ENCODE results near the gene TMEM229B. TPM values are rescaled to one million over a fixed set of nuclear protein-coding genes. Genes with fewer than 3 reads are reported as not detected.

Gene TMEM229B
- total RNA-seq, 1 experiment from 2014 or later: 0.71 TPM

DNA sequence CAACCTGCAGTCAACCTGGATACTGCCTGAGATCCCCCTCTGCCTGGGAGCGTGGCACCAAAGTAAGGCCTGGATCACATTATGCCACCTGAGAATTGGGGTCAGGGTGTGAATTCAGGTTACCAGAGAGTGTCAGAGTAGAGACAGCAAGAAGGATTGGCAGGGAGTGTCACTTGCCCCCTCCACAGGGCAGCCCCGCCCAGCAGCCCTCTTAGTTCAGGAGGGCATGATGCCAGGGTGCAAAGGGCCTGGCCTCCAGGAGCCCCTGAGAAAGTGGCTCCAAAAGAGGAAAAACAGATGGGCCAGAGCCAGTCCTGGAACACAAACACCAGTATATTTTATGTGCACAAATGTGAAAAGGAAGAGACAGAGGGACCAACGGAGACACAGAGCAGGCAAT is 18.6 kb downstream of the TMEM229B start:
- Histone ChIP-seq H3K4me3 (replicated peaks in 1 of 2; ENCODE audit: low read depth in 1 of 2, low read length in 2 of 2) (no peak overlapping the region), H3K9ac (ENCODE audit: low read length) (no peak overlapping the region), H3K27me3 (ENCODE audit: insufficient read depth, low read length) (no peaks in the 10 kb centered on the region), H3K79me2 (ENCODE audit: insufficient read depth, low read length) (no peaks in the 10 kb centered on the region), H3K4me1 (ENCODE audit: control insufficient read depth in 1 of 2, insufficient read depth in 2 of 2, low read length in 2 of 2) (no peaks in the 10 kb centered on the region), H3K27ac (ENCODE audit: low read depth, low read length) (no peak overlapping the region), H3K4me2 (ENCODE audit: low read length) (no peak overlapping the region), H4K20me1 (ENCODE audit: insufficient read depth) (no peaks in the 10 kb centered on the region), H3K9me2 (ENCODE audit: insufficient read depth) (no peaks in the 10 kb centered on the region), H2AFZ (ENCODE audit: low read depth, low read length, poor library complexity, severe bottlenecking) (no peak overlapping the region), H3K9me3 (ENCODE audit: control insufficient read depth in 1 of 2, insufficient read depth in 1 of 2, low read depth in 1 of 2, low read length in 2 of 2) (no peaks in the 10 kb centered on the region), H3K36me3 (ENCODE audit: control insufficient read depth in 1 of 2, insufficient read depth in 2 of 2, low read length in 2 of 2) (no peaks in the 10 kb centered on the region)
- ChIA-PET POLR2A (no interaction called here), RAD21 (ENCODE audit: low non-redundant PET in 1 of 2, low total read pairs in 2 of 2, uncharacterized antibody in 2 of 2, unreplicated experiment in 2 of 2) (no interaction called here), CTCF (no interaction called here)
- no TSS peak for BruUV-seq (replicated peaks)
- TF ChIP-seq ZNF274 (IDR thresholded peaks at IDR 0.05; ENCODE audit: low read depth, low read length) (no peak), SRF (IDR thresholded peaks at IDR 0.05; ENCODE audit: low read depth) (no peak), POLR2A (IDR thresholded peaks at IDR 0.05; ENCODE audit: borderline replicate concordance, extremely low read depth, insufficient read depth, insufficient read length) (no peak), YY1 (IDR thresholded peaks at IDR 0.05; ENCODE audit: extremely low read depth, insufficient replicate concordance, low read depth, low read length) (no peak), ELF1 (IDR thresholded peaks at IDR 0.05; ENCODE audit: borderline replicate concordance, low read depth) (no peak), EZH2 (IDR thresholded peaks at IDR 0.05) (no peak), CEBPB (IDR thresholded peaks at IDR 0.05; ENCODE audit: low read depth) (no peak), ZFX (IDR thresholded peaks at IDR 0.05) (no peak), CBX3 (IDR thresholded peaks at IDR 0.05; ENCODE audit: low read depth) (no peak), POLR2AphosphoS5 (IDR thresholded peaks at IDR 0.05; ENCODE audit: low read depth, low read length) (no peak)
- no peak for DNase-seq (ENCODE audit: low read depth, low spot score)
- no peak for ATAC-seq
- intact Hi-C loops (cut with micrococcal nuclease): no loop called here

DNA sequence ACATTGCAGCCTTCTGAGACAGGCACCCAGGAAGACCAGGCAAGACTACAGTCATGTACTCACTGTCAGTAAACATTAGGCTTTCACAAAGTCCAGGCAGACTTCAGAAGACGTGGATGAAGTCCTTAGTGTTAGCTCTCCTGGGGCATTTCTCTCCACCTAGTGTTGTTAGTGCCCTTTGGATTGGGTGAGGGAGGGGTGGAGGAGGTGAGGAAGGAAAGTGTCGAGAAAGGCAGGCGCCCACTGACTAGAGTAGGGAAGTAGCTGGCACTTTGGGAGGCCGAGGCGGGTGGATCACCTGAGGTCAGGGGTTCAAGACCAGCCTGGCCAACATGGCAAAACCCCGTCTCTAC is 20.2 kb downstream of the TMEM229B start:
- RAD21 ChIA-PET (ENCODE audit: low non-redundant PET in 1 of 2, low total read pairs in 2 of 2, uncharacterized antibody in 2 of 2, unreplicated experiment in 2 of 2): no interaction called here
- H3K27ac ChIP-seq (ENCODE audit: low read depth, low read length): no peak overlapping the region
- H3K9ac ChIP-seq (ENCODE audit: low read length): no peak overlapping the region
- no peak for ATAC-seq
- H4K20me1 ChIP-seq (ENCODE audit: insufficient read depth): no peaks in the 10 kb centered on the region
- H3K4me1 ChIP-seq (ENCODE audit: control insufficient read depth in 1 of 2, insufficient read depth in 2 of 2, low read length in 2 of 2): no peaks in the 10 kb centered on the region
- H2AFZ ChIP-seq (ENCODE audit: low read depth, low read length, poor library complexity, severe bottlenecking): no peak overlapping the region
- H3K4me2 ChIP-seq (ENCODE audit: low read length): no peak overlapping the region
- intact Hi-C loops (cut with micrococcal nuclease): no loop called here
- H3K4me3 ChIP-seq (replicated peaks in 1 of 2; ENCODE audit: low read depth in 1 of 2, low read length in 2 of 2): no peak overlapping the region
- no peaks in the 10 kb centered on the region for H3K79me2 ChIP-seq (ENCODE audit: insufficient read depth, low read length)
- no peaks in the 10 kb centered on the region for H3K36me3 ChIP-seq (ENCODE audit: control insufficient read depth in 1 of 2, insufficient read depth in 2 of 2, low read length in 2 of 2)
- BruUV-seq (replicated peaks): no TSS peak
- H3K9me2 ChIP-seq (ENCODE audit: insufficient read depth): no peaks in the 10 kb centered on the region
- TF ChIP-seq ZFX (IDR thresholded peaks at IDR 0.05): no peak
- H3K27me3 ChIP-seq (ENCODE audit: insufficient read depth, low read length): no peaks in the 10 kb centered on the region
- no peaks in the 10 kb centered on the region for H3K9me3 ChIP-seq (ENCODE audit: control insufficient read depth in 1 of 2, insufficient read depth in 1 of 2, low read depth in 1 of 2, low read length in 2 of 2)
- CTCF ChIA-PET: no interaction called here
- DNase-seq (ENCODE audit: low read depth, low spot score): no peak
- POLR2A ChIA-PET: no interaction called here

Measured in HCT116 (cell line).